Endodermal cell (in vitro differentiated cells): Measurements from ENCODE around the gene PAF1. TPM values are rescaled to one million over a fixed set of nuclear protein-coding genes. Genes with fewer than 3 reads are reported as not detected.
A peak's percentile ranks its signal among the peaks of the same experiment; 100 is the strongest.

Source experiments
- DNase-seq: peaks from one replicate; pipeline ENCODE4 v3.0.0-alpha.2; 2017
- H3K27ac ChIP-seq: 2 replicates; pipeline ENCODE4 v1.5.1; 2013; ENCODE audit warnings: mild to moderate bottlenecking, low read depth, low read length, moderate library complexity
- H3K27me3 ChIP-seq: 2 replicates; pipeline ENCODE4 v1.6.1; 2013; ENCODE audit warnings: mild to moderate bottlenecking, low read length, moderate library complexity; ENCODE audit not compliant: insufficient read depth, control insufficient read depth, poor library complexity, severe bottlenecking
- H3K36me3 ChIP-seq: 2 replicates; pipeline ENCODE4 v1.7.0; 2013; ENCODE audit warnings: mild to moderate bottlenecking, low read length, moderate library complexity; ENCODE audit not compliant: control insufficient read depth, insufficient read depth
- H3K4me1 ChIP-seq: one replicate; pipeline ENCODE4 v1.7.0; 2013; ENCODE audit warnings: low read length; ENCODE audit not compliant: control insufficient read depth, insufficient read depth
- H3K4me3 ChIP-seq: 2 replicates; pipeline ENCODE4 v1.5.1; 2013; ENCODE audit warnings: mild to moderate bottlenecking, low read length, moderate library complexity
- H3K9ac ChIP-seq: 2 replicates; pipeline ENCODE4 v1.6.1; 2013; ENCODE audit warnings: mild to moderate bottlenecking, low read length, moderate library complexity; ENCODE audit not compliant: poor library complexity, severe bottlenecking; ENCODE audit errors: extremely low read depth
- H3K9me3 ChIP-seq: 2 replicates; pipeline ENCODE4 v1.6.1; 2013; ENCODE audit warnings: mild to moderate bottlenecking, low read length, moderate library complexity; ENCODE audit not compliant: control insufficient read depth
- H3K27ac Mint-ChIP-seq: 2 replicates; pipeline ENCODE4 v1.8.0; 2020; ENCODE audit warnings: mixed read lengths
- H3K27me3 Mint-ChIP-seq: 2 replicates; pipeline ENCODE4 v1.8.0; 2021; ENCODE audit warnings: mild to moderate bottlenecking, mixed read lengths; ENCODE audit not compliant: insufficient read depth
- H3K36me3 Mint-ChIP-seq: 2 replicates; pipeline ENCODE4 v1.8.0; 2020; ENCODE audit warnings: low read depth, mixed read lengths
- H3K4me1 Mint-ChIP-seq: 2 replicates; pipeline ENCODE4 v1.8.0; 2020; ENCODE audit warnings: mixed read lengths
- H3K4me3 Mint-ChIP-seq: 2 replicates; pipeline ENCODE4 v1.8.0; 2020; ENCODE audit warnings: mild to moderate bottlenecking, moderate library complexity, mixed read lengths
- H3K9me3 Mint-ChIP-seq: 2 replicates; pipeline ENCODE4 v1.8.0; 2020; ENCODE audit warnings: mild to moderate bottlenecking, mixed read lengths
- WGBS, 2 experiments: methylation state at CpG; one replicate each; pipeline versions ENCODE4 v1.1.5 to v1.1.7; 2013; ENCODE audit warnings: missing lambda C conversion rate in 2 of 2, mixed read lengths in 1 of 2; ENCODE audit not compliant: insufficient coverage in 1 of 2, insufficient read length in 1 of 2; 5-methylcytosine and 5-hydroxymethylcytosine counted together
- total RNA-seq, 2 donors: library from RNA; stranded (reverse); fragmentation: NEBNext Ultra II Directional in 1 of 2; extraction: Animal tissue kit (Norgen Biotek cat#: 25700) in 1 of 2; gene quantifications; 2 replicates in 1 of 2; 3 replicates in 1 of 2; pipeline ENCODE4 v1.2.1, GENCODE V29; 2021
- TF ChIP-seq, protein P1 (sequence below): fragments of 200-600 bp; sonication (generic); conservative IDR thresholded peaks from 2 replicates; pipeline ENCODE4 v1.5.0; 2021; ENCODE audit warnings: antibody characterized with exemption, mild to moderate bottlenecking

PAF1 gene
- total RNA-seq, 2 donors from 2014 or later, result 28.4 to 28.8 TPM

DNA sequence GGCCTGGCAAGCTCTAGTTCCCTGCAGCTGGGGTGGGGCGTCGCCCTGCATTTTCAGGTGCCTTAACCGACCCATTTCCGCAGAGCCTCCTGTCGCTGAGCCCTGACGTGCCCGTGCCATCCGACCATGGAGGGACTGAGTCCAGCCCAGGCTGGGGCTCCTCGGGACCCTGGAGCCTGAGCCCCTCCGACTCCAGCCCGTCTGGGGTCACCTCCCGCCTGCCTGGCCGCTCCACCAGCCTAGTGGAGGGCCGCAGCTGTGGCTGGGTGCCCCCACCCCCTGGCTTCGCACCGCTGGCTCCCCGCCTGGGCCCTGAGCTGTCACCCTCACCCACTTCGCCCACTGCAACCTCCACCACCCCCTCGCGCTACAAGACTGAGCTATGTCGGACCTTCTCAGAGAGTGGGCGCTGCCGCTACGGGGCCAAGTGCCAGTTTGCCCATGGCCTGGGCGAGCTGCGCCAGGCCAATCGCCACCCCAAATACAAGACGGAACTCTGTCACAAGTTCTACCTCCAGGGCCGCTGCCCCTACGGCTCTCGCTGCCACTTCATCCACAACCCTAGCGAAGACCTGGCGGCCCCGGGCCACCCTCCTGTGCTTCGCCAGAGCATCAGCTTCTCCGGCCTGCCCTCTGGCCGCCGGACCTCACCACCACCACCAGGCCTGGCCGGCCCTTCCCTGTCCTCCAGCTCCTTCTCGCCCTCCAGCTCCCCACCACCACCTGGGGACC lies 16.9 kb upstream of the PAF1 start:
- Mint-ChIP-seq H3K27me3 (no peaks in the 10 kb centered on the region), H3K4me1 (peaks cover 35% of the 10 kb centered on the region), H3K4me3 (peak overlapping the region; percentile 91), H3K36me3 (peaks cover 10% of the 10 kb centered on the region), H3K27ac (peak overlapping the region; percentile 95), H3K9me3 (no peaks in the 10 kb centered on the region)
- DNase-seq, result peak; percentile 58
- no peaks in the 10 kb centered on the region for H3K9me3 ChIP-seq
- TF ChIP-seq, protein P1, sequence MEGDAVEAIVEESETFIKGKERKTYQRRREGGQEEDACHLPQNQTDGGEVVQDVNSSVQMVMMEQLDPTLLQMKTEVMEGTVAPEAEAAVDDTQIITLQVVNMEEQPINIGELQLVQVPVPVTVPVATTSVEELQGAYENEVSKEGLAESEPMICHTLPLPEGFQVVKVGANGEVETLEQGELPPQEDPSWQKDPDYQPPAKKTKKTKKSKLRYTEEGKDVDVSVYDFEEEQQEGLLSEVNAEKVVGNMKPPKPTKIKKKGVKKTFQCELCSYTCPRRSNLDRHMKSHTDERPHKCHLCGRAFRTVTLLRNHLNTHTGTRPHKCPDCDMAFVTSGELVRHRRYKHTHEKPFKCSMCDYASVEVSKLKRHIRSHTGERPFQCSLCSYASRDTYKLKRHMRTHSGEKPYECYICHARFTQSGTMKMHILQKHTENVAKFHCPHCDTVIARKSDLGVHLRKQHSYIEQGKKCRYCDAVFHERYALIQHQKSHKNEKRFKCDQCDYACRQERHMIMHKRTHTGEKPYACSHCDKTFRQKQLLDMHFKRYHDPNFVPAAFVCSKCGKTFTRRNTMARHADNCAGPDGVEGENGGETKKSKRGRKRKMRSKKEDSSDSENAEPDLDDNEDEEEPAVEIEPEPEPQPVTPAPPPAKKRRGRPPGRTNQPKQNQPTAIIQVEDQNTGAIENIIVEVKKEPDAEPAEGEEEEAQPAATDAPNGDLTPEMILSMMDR, result no peak
- H3K27me3 ChIP-seq, result no peaks in the 10 kb centered on the region
- peak overlapping the region; percentile 86 for H3K9ac ChIP-seq
- H3K4me3 ChIP-seq, result peak overlapping the region; percentile 95
- H3K27ac ChIP-seq, result no peak overlapping the region
- H3K4me1 ChIP-seq, result peaks cover 9% of the 10 kb centered on the region
- 76 to 86% methylated on average over 17 to 40 of the region's 40 CpGs for WGBS, 2 experiments
- peaks cover 4% of the 10 kb centered on the region for H3K36me3 ChIP-seq

DNA sequence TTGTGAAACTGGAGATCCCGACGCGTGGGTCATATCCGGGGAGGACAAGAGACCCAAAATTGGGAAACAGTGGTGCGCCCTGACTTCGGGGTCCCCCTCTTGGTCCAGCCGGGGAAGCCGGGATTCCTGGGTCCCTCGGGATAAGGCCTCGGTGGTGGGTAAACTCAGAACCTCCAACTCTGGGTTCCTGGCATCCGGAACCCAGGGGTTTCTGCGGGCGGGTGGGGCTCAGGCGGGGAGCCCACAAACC lies 16.4 kb upstream of the PAF1 start:
- Histone ChIP-seq H3K36me3 (peaks cover 4% of the 10 kb centered on the region), H3K4me1 (peaks cover 10% of the 10 kb centered on the region), H3K4me3 (peak overlapping the region; percentile 95), H3K9me3 (no peaks in the 10 kb centered on the region), H3K27ac (no peak overlapping the region), H3K9ac (peak overlapping the region; percentile 86), H3K27me3 (no peaks in the 10 kb centered on the region)
- Mint-ChIP-seq H3K4me1 (peaks cover 36% of the 10 kb centered on the region), H3K27ac (peak overlapping the region; percentile 94), H3K4me3 (peak overlapping the region; percentile 91), H3K36me3 (peaks cover 10% of the 10 kb centered on the region), H3K9me3 (no peaks in the 10 kb centered on the region), H3K27me3 (no peaks in the 10 kb centered on the region)
- peak; percentile 57 for DNase-seq
- TF ChIP-seq, protein P1, result no peak
- 22 to 25% methylated on average over 8 to 14 of the region's 14 CpGs for WGBS, 2 experiments

DNA sequence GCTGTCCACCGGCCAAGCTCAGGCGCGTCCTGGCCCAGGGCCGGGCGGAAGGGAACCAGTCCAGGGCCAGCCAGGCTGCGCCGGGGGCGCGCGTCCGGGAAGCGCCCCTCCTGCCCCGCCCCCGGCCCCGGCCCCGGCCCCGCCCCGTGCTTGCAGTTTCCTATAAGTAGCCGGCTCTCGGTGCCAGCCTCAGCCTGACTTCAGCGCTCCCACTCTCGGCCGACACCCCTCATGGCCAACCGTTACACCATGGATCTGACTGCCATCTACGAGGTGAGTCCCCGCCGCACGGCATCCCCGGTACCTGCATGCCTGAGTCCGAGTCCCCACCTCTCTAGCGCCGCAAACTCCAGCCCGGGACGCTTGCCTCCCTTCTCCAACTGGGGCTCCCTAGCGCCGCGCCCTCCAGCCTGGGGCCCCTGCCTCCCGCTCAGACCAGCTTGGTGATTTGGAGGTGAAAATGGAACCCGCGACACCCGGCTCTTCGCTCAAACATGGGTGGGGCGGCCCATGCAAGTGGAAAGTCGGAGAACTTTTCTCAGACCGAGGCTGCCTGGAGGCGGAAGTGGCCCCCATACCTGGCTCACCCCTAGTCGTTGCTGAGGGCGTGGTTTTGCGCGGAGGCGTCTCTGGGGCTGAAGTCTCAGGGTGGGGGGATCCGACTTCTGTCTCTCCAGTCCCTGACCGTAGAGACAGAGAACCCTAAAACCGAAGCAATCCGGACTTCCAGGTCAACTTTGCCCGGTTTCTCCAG lies 15.9 kb upstream of the PAF1 start, which contains the start of gene ZFP36:
ZFP36 (plus strand) TSS at position 192 of the 754 bp plus-strand sequence; CDS start at position 250, 58 bp downstream.
- TF ChIP-seq, protein P1, result peak; percentile 13
- H3K27ac ChIP-seq, result no peak within 1 kb of the TSS
- no peaks in the 10 kb centered on the region for H3K9me3 Mint-ChIP-seq
- 0 to 1% methylated on average over 16 to 56 of the region's 56 CpGs for WGBS, 2 experiments
- peak within 1 kb of the TSS; percentile 95 for H3K4me3 ChIP-seq
- H3K4me3 Mint-ChIP-seq, result peak within 1 kb of the TSS; percentile 91
- peaks cover 10% of the 10 kb centered on the region for H3K36me3 Mint-ChIP-seq
- H3K27me3 ChIP-seq, result no peaks in the 10 kb centered on the region
- peaks cover 4% of the 10 kb centered on the region for H3K36me3 ChIP-seq
- peak within 1 kb of the TSS; percentile 86 for H3K9ac ChIP-seq
- peaks cover 41% of the 10 kb centered on the region for H3K4me1 Mint-ChIP-seq
- no peaks in the 10 kb centered on the region for H3K27me3 Mint-ChIP-seq
- peaks cover 14% of the 10 kb centered on the region for H3K4me1 ChIP-seq
- DNase-seq, result peak; percentile 95
- peak within 1 kb of the TSS; percentile 95 for H3K27ac Mint-ChIP-seq
- no peaks in the 10 kb centered on the region for H3K9me3 ChIP-seq
